ENCODE results near the gene OR52E4.

DNA sequence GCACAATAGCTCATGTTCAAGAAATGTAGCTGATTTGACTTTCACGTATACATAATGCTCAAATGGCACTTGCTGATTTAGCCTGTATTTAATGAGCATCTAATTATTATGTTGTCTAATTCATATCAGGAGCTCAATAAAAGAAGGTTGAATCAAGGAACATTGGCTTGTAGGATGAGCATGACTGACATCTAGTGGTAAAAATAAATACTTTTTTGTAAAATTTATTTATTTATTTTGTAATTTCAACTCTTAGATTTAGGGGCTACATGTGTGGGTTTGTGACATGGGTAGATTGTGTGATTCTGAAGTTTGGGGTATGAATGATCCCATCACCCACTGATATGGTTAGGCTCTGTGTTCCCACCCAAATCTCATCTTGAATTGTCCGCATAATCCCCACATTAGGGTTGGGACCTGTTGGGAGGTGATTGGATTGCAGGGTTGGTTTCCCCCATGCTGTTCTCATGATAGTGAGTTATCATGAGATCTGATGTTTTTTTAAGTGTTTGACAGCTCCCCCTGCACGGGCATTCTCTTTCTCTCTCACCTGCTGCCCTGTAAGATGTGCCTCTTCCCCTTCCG, 10.9 kb downstream of the OR52E4 start:
- TF ChIP-seq, protein P1, sequence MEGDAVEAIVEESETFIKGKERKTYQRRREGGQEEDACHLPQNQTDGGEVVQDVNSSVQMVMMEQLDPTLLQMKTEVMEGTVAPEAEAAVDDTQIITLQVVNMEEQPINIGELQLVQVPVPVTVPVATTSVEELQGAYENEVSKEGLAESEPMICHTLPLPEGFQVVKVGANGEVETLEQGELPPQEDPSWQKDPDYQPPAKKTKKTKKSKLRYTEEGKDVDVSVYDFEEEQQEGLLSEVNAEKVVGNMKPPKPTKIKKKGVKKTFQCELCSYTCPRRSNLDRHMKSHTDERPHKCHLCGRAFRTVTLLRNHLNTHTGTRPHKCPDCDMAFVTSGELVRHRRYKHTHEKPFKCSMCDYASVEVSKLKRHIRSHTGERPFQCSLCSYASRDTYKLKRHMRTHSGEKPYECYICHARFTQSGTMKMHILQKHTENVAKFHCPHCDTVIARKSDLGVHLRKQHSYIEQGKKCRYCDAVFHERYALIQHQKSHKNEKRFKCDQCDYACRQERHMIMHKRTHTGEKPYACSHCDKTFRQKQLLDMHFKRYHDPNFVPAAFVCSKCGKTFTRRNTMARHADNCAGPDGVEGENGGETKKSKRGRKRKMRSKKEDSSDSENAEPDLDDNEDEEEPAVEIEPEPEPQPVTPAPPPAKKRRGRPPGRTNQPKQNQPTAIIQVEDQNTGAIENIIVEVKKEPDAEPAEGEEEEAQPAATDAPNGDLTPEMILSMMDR (IDR thresholded peaks at IDR 0.05; ENCODE audit: low read depth, low read length, missing input control), result peak; percentile 32
- TF ChIP-seq EGR1 (IDR thresholded peaks at IDR 0.05; ENCODE audit: low read depth in 2 of 2), result no peak
- TF ChIP-seq, protein P2, sequence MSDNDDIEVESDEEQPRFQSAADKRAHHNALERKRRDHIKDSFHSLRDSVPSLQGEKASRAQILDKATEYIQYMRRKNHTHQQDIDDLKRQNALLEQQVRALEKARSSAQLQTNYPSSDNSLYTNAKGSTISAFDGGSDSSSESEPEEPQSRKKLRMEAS (IDR thresholded peaks at IDR 0.05), result no peak

Measured in liver (tissue), 3 donors.